GM13977 (cell line): Measurements from ENCODE around the gene ZNF683.

Experiments used
- DNase-seq: peaks from one replicate; pipeline ENCODE4 v3.0.0; 2012; ENCODE audit warnings: low spot score
- in situ Hi-C: fragments of 300-500 bp; cut with MboI; formaldehyde crosslinking; loops from one replicate; pipeline ENCODE4 v1.12.0; 2022; ENCODE audit warnings: low sequenced_read_pairs, low pct_unique_long_range_greater_than_20kb, mixed read lengths, inconsistent platforms; ENCODE audit not compliant: unreplicated experiment
- TF ChIP-seq, protein P1 (sequence below): IDR thresholded peaks from 2 replicates; pipeline ENCODE4 v1.5.1; 2012; ENCODE audit warnings: mild to moderate bottlenecking, control low read depth; ENCODE audit not compliant: insufficient read depth; ENCODE audit errors: extremely low read depth, missing control alignments

The ZNF683 gene

DNA sequence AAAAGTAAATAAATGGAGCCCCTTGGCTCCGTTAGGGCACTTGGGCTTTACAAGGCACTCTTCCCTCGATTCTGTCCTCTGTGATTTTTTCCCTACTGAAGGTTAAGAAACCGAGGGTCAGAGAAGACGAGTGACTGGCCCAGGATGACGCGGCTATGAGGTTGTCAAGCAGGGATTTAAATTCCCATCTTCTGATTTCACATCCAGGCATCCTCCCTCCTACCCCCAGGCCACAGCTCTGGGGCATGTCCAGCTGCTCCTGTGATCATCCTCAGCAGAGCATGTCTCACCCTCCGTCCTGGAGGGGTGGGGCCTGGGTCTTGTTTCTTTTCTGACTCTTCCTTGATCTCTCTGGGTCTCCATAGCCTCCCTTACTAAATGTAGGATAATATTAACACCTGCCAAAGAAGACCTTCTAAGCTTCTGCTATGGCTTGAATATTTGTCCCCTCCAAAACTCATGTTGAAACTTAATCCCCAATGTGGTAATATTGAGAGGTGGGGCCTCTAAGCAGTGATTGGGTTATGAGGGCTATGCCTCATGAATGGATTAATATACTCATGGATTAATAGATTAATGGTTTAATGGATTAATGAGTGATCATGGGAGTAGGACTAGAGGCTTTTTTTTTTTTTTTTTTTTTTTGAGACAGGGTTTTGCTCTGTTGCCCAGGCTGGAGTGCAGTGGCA lies 23.2 kb downstream of the ZNF683 start:
- in situ Hi-C loops, result no loop called here
- DNase-seq, result no peak

DNA sequence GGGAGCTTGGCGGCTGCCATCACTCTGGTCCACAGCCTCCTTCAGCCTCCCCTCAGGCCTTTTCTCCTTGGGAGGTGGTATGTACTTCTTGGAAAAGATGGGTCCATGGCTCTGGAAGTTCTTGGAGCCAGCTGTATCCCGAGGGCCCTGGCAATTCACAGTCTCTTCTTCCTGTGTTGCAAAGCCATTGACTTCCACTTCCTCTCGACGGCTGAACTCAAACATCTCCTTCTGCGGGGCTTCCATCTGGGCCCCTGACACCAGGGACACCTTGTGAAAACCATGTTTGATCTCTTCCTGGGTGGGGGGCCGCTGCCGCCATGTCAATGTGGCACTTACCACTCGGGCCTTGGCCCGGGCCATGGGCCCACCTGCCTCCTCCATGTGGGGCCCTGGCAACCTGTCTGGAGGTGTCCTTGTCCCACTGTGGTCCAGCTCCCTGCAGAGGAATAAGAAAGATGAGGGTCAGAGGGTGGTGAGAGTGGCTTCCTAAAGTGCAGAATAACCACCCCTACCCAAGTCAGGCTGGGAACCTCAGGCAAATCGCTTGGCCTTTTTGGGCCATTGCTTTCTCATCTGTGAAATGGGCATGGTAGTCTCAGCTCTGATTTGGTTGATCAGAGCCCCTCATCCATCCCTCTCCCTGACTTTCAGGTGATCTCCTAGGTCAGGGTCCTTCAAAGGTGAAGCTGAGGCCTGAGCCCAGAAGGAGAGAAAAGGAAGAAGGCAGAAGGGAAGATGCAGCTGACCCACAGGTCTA lies 26.1 kb downstream of the ZNF683 start:
- TF ChIP-seq, protein P1, sequence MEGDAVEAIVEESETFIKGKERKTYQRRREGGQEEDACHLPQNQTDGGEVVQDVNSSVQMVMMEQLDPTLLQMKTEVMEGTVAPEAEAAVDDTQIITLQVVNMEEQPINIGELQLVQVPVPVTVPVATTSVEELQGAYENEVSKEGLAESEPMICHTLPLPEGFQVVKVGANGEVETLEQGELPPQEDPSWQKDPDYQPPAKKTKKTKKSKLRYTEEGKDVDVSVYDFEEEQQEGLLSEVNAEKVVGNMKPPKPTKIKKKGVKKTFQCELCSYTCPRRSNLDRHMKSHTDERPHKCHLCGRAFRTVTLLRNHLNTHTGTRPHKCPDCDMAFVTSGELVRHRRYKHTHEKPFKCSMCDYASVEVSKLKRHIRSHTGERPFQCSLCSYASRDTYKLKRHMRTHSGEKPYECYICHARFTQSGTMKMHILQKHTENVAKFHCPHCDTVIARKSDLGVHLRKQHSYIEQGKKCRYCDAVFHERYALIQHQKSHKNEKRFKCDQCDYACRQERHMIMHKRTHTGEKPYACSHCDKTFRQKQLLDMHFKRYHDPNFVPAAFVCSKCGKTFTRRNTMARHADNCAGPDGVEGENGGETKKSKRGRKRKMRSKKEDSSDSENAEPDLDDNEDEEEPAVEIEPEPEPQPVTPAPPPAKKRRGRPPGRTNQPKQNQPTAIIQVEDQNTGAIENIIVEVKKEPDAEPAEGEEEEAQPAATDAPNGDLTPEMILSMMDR, result no peak
- no peak for DNase-seq
- in situ Hi-C loops, result no loop called here

More for the DNA sequence above, 23.2 kb downstream of the ZNF683 start:
- TF ChIP-seq, protein P1, result no peak

DNA sequence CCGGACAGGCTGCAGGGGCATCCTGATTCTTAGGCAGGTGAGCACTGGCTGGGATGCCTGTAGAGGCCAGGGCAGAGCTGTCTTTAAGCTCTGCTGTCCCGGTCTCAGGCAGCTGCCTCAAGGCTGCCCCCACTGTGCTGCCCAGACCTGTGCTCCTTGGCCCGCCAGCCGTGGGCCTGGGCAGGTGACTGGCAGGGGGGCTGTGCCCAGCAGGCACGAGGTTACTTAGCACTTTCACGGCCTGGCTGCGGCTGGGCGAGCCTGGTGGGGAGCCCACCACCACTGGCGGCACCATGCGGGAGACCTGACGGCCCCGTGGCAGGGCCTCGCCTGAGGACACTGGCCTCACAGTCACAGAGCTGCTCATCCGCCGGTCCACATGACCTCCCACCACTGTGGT lies 26.8 kb downstream of the ZNF683 start:
- no peak for DNase-seq
- TF ChIP-seq, protein P1, result no peak
- in situ Hi-C loops, result no loop called here

DNA sequence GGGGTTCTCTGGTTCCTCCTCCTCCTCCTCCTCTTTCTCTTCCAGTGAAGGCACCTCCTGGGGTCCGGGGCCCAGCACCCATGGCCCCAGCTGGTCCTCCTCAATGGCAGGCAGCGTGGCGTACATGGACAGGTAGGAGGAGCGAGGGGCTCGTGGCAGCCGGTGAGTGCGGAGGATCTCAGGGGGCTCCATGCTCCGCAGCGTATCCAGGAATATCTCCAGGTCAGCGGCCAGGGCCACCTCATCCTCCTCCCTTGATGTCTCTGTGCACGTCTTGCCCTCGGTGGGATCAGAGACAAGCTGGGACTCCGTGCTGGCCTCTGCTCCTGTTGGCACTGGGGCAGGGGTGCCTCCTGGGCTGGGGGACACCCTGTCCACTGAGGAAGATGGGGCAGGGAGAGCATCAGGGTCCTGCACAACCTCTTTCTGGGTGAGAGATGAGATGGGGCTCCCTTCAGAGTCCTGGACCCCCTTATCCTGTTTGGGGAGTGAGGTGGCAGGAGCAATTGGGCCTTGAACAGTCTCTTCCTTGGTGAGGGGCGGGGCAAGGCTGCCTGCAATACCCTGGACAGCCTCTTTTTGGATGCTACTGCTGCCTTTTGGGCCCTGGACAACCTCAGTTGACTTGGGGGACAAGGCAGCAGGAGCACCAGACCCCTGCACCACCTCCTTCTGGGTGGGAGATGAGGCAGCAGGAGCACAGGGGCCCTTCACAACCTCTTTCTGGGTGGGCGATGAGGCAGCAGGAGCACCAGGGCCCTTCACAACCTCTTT lies 28.2 kb downstream of the ZNF683 start:
- in situ Hi-C loops, result no loop called here
- TF ChIP-seq, protein P1, result no peak
- DNase-seq, result no peak

DNA sequence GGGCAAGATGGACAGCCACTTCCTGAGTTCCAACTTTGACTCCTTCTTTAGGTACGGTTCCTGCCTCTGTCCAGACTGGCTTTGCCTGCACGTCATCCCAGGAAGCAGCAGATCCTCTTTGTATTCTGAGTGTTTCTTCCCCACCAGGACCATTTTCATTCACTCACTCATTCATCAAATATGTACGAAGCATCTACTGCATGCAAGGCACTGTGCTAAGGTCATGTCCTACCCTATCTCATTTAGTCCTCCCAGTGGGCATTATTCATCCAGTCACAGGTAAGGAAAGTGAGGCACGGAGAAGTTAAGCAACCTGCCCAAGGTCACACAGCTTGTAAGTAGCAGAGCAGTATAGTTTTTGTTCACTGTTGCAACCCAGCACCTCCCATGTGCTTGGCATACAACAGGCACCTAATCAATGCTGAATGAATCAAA lies 32.5 kb downstream of the ZNF683 start:
- in situ Hi-C loops, result no loop called here

DNA sequence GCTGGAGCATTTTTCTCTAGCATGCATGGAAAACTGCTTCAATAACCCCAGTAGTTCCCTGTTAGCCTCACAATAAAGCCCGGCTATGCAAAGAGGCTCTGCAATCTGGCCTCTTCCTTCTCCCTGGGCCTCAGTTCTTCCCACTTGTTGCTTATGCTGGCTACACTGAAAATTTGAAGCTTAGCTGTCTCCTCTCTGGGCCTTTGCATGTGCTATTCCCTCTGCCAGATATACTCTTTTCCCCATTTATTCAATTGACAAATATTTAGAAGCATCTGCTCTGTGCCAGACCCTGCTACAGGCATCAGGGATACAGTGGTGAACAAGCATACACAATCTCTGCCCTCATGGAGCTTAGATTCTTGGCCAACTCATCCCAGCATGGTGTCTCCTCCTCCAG lies 33.9 kb downstream of the ZNF683 start:
- no peak for DNase-seq
- in situ Hi-C loops, result no loop called here
- TF ChIP-seq, protein P1, result no peak

More for the DNA sequence above, 32.5 kb downstream of the ZNF683 start:
- DNase-seq, result no peak
- TF ChIP-seq, protein P1, result no peak
